ENCODE measurements around the gene BRF1. TPM values are rescaled to one million over a fixed set of nuclear protein-coding genes. Genes with fewer than 3 reads are reported as not detected.

Gene BRF1
- total and polyA plus RNA-seq, 4 donors, result 49.3 to 77.9 (median 62.3) TPM

DNA sequence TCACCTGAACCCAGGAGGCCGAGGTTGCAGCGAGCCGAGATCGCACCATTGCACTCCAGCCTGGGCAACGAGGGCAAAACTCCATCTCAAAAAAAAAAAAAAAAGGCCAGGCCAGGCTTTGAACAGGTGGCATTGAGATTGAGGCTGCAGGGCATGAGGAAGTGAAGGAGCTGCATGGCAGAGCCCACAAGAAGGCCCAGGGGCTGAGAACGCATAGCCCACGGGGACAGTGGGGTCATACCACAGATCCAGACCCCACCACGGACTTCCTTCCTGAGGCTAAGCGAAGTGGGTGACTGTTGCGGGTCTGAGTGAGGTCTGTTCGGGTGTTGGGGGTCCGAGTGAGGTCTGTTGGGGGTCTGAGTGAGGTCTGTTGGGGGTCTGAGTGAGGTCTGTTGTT lies 140.0 kb downstream of the BRF1 start:
- H3K9me3 ChIP-seq (ENCODE audit: control insufficient read depth, insufficient read depth, low read length), result no peaks in the 10 kb centered on the region
- no peaks in the 10 kb centered on the region for H3K27me3 ChIP-seq (ENCODE audit: control insufficient read depth, insufficient read depth, low read length)
- H3K27ac ChIP-seq (ENCODE audit: low read depth, low read length), result no peak overlapping the region
- no peak for DNase-seq (ENCODE audit: low read depth in 4 of 6, low spot score in 6 of 6)
- H3K36me3 ChIP-seq (ENCODE audit: control insufficient read depth, insufficient read depth, low read length), result peaks cover 75% of the 10 kb centered on the region
- 82% methylated on average over 10 of the region's 12 CpGs for WGBS (ENCODE audit: insufficient coverage)
- H3K4me3 ChIP-seq (ENCODE audit: low read depth, low read length), result no peak overlapping the region
- H3K4me1 ChIP-seq (ENCODE audit: control insufficient read depth, insufficient read depth, low read length), result peaks cover 21% of the 10 kb centered on the region

DNA sequence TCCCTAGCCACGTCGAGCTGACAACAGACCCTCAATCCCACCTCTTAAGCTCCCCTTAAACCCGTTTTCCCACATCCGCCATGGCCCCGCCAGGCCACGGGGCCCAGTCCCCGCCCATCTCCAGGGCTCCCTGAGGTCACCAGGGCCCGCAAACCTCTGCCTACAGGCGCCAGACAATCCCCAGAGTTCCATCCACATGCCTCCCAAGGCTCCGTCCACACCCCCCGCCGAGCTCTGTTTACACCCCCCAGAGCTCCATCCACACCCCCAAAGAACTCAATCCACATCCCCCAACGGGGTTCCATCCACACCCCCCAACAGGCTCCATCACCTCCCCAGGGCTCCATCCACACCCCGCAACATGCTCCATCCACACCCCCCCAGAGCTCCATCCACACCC lies 141.5 kb downstream of the BRF1 start:
- H3K4me1 ChIP-seq (ENCODE audit: control insufficient read depth, insufficient read depth, low read length), result peaks cover 11% of the 10 kb centered on the region
- DNase-seq (ENCODE audit: low read depth in 4 of 6, low spot score in 6 of 6), result no peak
- WGBS (ENCODE audit: insufficient coverage), result 71% methylated on average over 10 of the region's 14 CpGs

More for the DNA sequence above, 141.5 kb downstream of the BRF1 start:
- Histone ChIP-seq H3K27ac (ENCODE audit: low read depth, low read length) (no peak overlapping the region), H3K27me3 (ENCODE audit: control insufficient read depth, insufficient read depth, low read length) (no peaks in the 10 kb centered on the region), H3K4me3 (ENCODE audit: low read depth, low read length) (no peak overlapping the region), H3K36me3 (ENCODE audit: control insufficient read depth, insufficient read depth, low read length) (peaks cover 75% of the 10 kb centered on the region), H3K9me3 (ENCODE audit: control insufficient read depth, insufficient read depth, low read length) (no peaks in the 10 kb centered on the region)

Other genes starting within 250 kb of the BRF1 start
- gene GPR132, start 235.6 kb downstream of the BRF1 start, total RNA-seq, result 1 to 10 TPM in 1 of 2 donors, under 1 TPM in 1; 0.69 to 1.3 TPM
- 1 to 10 TPM in 1 of 2 donors, under 1 TPM in 1; 0.84 to 1.4 TPM for gene GPR132, start 235.6 kb downstream of the BRF1 start, polyA plus RNA-seq (ENCODE audit: insufficient read length in 2 of 2)
- gene JAG2, start 132.2 kb downstream of the BRF1 start, total RNA-seq, result 10 to 100 TPM; 17.3 to 18.0 TPM
- 10 to 100 TPM; 29.2 to 39.7 TPM for gene JAG2, start 132.2 kb downstream of the BRF1 start, polyA plus RNA-seq (ENCODE audit: insufficient read length in 2 of 2)
- 10 to 100 TPM; 10.3 to 55.0 TPM for gene NUDT14, start 119.7 kb downstream of the BRF1 start, total RNA-seq
- 10 to 100 TPM; 34.5 to 37.5 TPM for gene NUDT14, start 119.7 kb downstream of the BRF1 start, polyA plus RNA-seq (ENCODE audit: insufficient read length in 2 of 2)
- gene BTBD6, start 52.5 kb downstream of the BRF1 start, total RNA-seq, result 10 to 100 TPM; 31.3 to 54.0 TPM
- 10 to 100 TPM; 56.9 to 59.1 TPM for gene BTBD6, start 52.5 kb downstream of the BRF1 start, polyA plus RNA-seq (ENCODE audit: insufficient read length in 2 of 2)
- gene PACS2, start 13.7 kb upstream of the BRF1 start, total RNA-seq, result 10 to 100 TPM; 69.2 to 98.5 TPM
- gene PACS2, start 13.7 kb upstream of the BRF1 start, polyA plus RNA-seq (ENCODE audit: insufficient read length in 2 of 2), result 100 to 1,000 TPM; 147 to 177 TPM
- gene TEX22, start 97.5 kb upstream of the BRF1 start, total RNA-seq, result 1 to 10 TPM in 1 of 2 donors, under 1 TPM in 1; 0.20 to 1.0 TPM
- gene TEX22, start 97.5 kb upstream of the BRF1 start, polyA plus RNA-seq (ENCODE audit: insufficient read length in 2 of 2), result 1 to 10 TPM; 2.8 to 4.8 TPM
- 10 to 100 TPM; 40.9 to 73.5 TPM for gene MTA1, start 118.8 kb upstream of the BRF1 start, total RNA-seq
- 100 to 1,000 TPM; 178 to 202 TPM for gene MTA1, start 118.8 kb upstream of the BRF1 start, polyA plus RNA-seq (ENCODE audit: insufficient read length in 2 of 2)
- gene CRIP2, start 173.8 kb upstream of the BRF1 start, total RNA-seq, result 100 to 1,000 TPM in 1 of 2 donors, 10 to 100 TPM in 1; 59.0 to 117 TPM
- 100 to 1,000 TPM; 301 to 334 TPM for gene CRIP2, start 173.8 kb upstream of the BRF1 start, polyA plus RNA-seq (ENCODE audit: insufficient read length in 2 of 2)
- 10 to 100 TPM in 1 of 2 donors, 1 to 10 TPM in 1; 4.3 to 34.5 TPM for gene CRIP1, start 185.9 kb upstream of the BRF1 start, total RNA-seq
- 10 to 100 TPM; 13.8 to 21.6 TPM for gene CRIP1, start 185.9 kb upstream of the BRF1 start, polyA plus RNA-seq (ENCODE audit: insufficient read length in 2 of 2)
- 10 to 100 TPM in 1 of 2 donors, 1 to 10 TPM in 1; 7.7 to 12.5 TPM for gene TEDC1, start 190.2 kb upstream of the BRF1 start, total RNA-seq
- 10 to 100 TPM; 21.1 to 21.3 TPM for gene TEDC1, start 190.2 kb upstream of the BRF1 start, polyA plus RNA-seq (ENCODE audit: insufficient read length in 2 of 2)
- gene TMEM121, start 225.6 kb upstream of the BRF1 start, total RNA-seq, result 10 to 100 TPM; 11.7 to 11.8 TPM
- 10 to 100 TPM; 24.4 to 27.1 TPM for gene TMEM121, start 225.6 kb upstream of the BRF1 start, polyA plus RNA-seq (ENCODE audit: insufficient read length in 2 of 2)